Measurements from ENCODE around the gene TXK.

TXK gene

GRCh38 chr4:48133669-48134068 is 381 bp downstream of the TXK start:
- DNase-seq: no peak

- DNase-seq: no peak
Measured at GRCh38 chr4:48131736-48132135, 2.3 kb downstream of the TXK start.

- DNase-seq: no peak
Measured at GRCh38 chr4:48130100-48130499, 4.0 kb downstream of the TXK start.

GRCh38 chr4:48129307-48130014 is 4.6 kb downstream of the TXK start:
- peak; percentile 34 for DNase-seq

GRCh38 chr4:48127682-48128404 is 6.2 kb downstream of the TXK start:
- peak; percentile 62 for DNase-seq

GRCh38 chr4:48127231-48127630 is 6.8 kb downstream of the TXK start:
- no peak for DNase-seq

GRCh38 chr4:48126621-48127020 is 7.4 kb downstream of the TXK start:
- DNase-seq: no peak

- DNase-seq: no peak
Measured at GRCh38 chr4:48124870-48125269, 9.2 kb downstream of the TXK start.

- DNase-seq: no peak
Measured at GRCh38 chr4:48122756-48123155, 11.3 kb downstream of the TXK start.

GRCh38 chr4:48121180-48121579 is 12.9 kb downstream of the TXK start:
- no peak for DNase-seq

- no peak for DNase-seq
Measured at GRCh38 chr4:48120132-48120531, 13.9 kb downstream of the TXK start.

- no peak for DNase-seq
Measured at GRCh38 chr4:48119646-48120045, 14.4 kb downstream of the TXK start.

GRCh38 chr4:48118081-48118480 is 16.0 kb downstream of the TXK start:
- no peak for DNase-seq

GRCh38 chr4:48116582-48116981 is 17.5 kb downstream of the TXK start:
- DNase-seq: no peak

- no peak for DNase-seq
Measured at GRCh38 chr4:48114412-48114811, 19.6 kb downstream of the TXK start.

GRCh38 chr4:48112017-48112667 is 21.9 kb downstream of the TXK start:
- DNase-seq: no peak

GRCh38 chr4:48110452-48110978 is 23.5 kb downstream of the TXK start:
- no peak for DNase-seq

GRCh38 chr4:48109413-48110263 is 24.4 kb downstream of the TXK start:
- no peak for DNase-seq

GRCh38 chr4:48108309-48109073 is 25.6 kb downstream of the TXK start:
- no peak for DNase-seq

- no peak for DNase-seq
Measured at GRCh38 chr4:48105230-48105629, 28.8 kb downstream of the TXK start.

- DNase-seq: no peak
Measured at GRCh38 chr4:48103483-48104139, 30.4 kb downstream of the TXK start.

- DNase-seq: no peak
Measured at GRCh38 chr4:48102303-48102702, 31.7 kb downstream of the TXK start.
